ENCODE measurements around the gene RGL1. TPM values are rescaled to one million over a fixed set of nuclear protein-coding genes. Genes with fewer than 3 reads are reported as not detected.

RGL1 gene
- total RNA-seq, 1 donor from 2014 or later = 34.0 TPM

- H3K27ac Mint-ChIP-seq = no peak overlapping the region
- H3K4me3 Mint-ChIP-seq = no peak overlapping the region
- TF ChIP-seq CTCF (IDR thresholded peaks at IDR 0.05; ENCODE audit: unreplicated experiment) = no peak
- no peak for DNase-seq (ENCODE audit: low spot score in 2 of 2, unreplicated experiment in 2 of 2)
- H3K36me3 Mint-ChIP-seq = peaks cover 70% of the 10 kb centered on the region
- peaks cover 2% of the 10 kb centered on the region for H3K9me3 Mint-ChIP-seq
- peaks cover 11% of the 10 kb centered on the region for H3K4me1 Mint-ChIP-seq
- H3K27me3 Mint-ChIP-seq (ENCODE audit: low read depth) = no peaks in the 10 kb centered on the region
Measured at GRCh38 chr1:183896466-183897048, 91.6 kb downstream of the RGL1 start.

- peaks cover 16% of the 10 kb centered on the region for H3K4me1 Mint-ChIP-seq
- peaks cover 2% of the 10 kb centered on the region for H3K9me3 Mint-ChIP-seq
- no peak for DNase-seq (ENCODE audit: low spot score in 2 of 2, unreplicated experiment in 2 of 2)
- H3K27ac Mint-ChIP-seq = peak overlapping the region; percentile 64
- H3K27me3 Mint-ChIP-seq (ENCODE audit: low read depth) = no peaks in the 10 kb centered on the region
- peaks cover 64% of the 10 kb centered on the region for H3K36me3 Mint-ChIP-seq
- no peak for TF ChIP-seq CTCF (IDR thresholded peaks at IDR 0.05; ENCODE audit: unreplicated experiment)
- no peak overlapping the region for H3K4me3 Mint-ChIP-seq
Measured at GRCh38 chr1:183898001-183898396, 93.1 kb downstream of the RGL1 start.

- Mint-ChIP-seq H3K4me3 (no peak overlapping the region), H3K27me3 (ENCODE audit: low read depth) (no peaks in the 10 kb centered on the region), H3K9me3 (peaks cover 2% of the 10 kb centered on the region), H3K4me1 (peaks cover 17% of the 10 kb centered on the region), H3K36me3 (peaks cover 61% of the 10 kb centered on the region), H3K27ac (no peak overlapping the region)
- no peak for TF ChIP-seq CTCF (IDR thresholded peaks at IDR 0.05; ENCODE audit: unreplicated experiment)
- no peak for DNase-seq (ENCODE audit: low spot score in 2 of 2, unreplicated experiment in 2 of 2)
Measured at GRCh38 chr1:183898610-183899009, 93.7 kb downstream of the RGL1 start.

GRCh38 chr1:183901748-183902330 lies 96.9 kb downstream of the RGL1 start:
- no peak for TF ChIP-seq CTCF (IDR thresholded peaks at IDR 0.05; ENCODE audit: unreplicated experiment)
- peaks cover 2% of the 10 kb centered on the region for H3K9me3 Mint-ChIP-seq
- H3K27me3 Mint-ChIP-seq (ENCODE audit: low read depth) = no peaks in the 10 kb centered on the region
- DNase-seq (ENCODE audit: low spot score in 2 of 2, unreplicated experiment in 2 of 2) = no peak
- H3K4me3 Mint-ChIP-seq = no peak overlapping the region
- H3K27ac Mint-ChIP-seq = peak overlapping the region; percentile 41
- H3K4me1 Mint-ChIP-seq = peaks cover 13% of the 10 kb centered on the region
- peaks cover 58% of the 10 kb centered on the region for H3K36me3 Mint-ChIP-seq

GRCh38 chr1:183903101-183903500 lies 98.2 kb downstream of the RGL1 start:
- no peak for DNase-seq (ENCODE audit: low spot score in 2 of 2, unreplicated experiment in 2 of 2)
- Mint-ChIP-seq H3K27me3 (ENCODE audit: low read depth) (no peaks in the 10 kb centered on the region), H3K27ac (no peak overlapping the region), H3K4me1 (peaks cover 13% of the 10 kb centered on the region), H3K36me3 (peaks cover 59% of the 10 kb centered on the region), H3K9me3 (peaks cover 2% of the 10 kb centered on the region), H3K4me3 (no peak overlapping the region)
- TF ChIP-seq CTCF (IDR thresholded peaks at IDR 0.05; ENCODE audit: unreplicated experiment) = no peak
